ENCODE results near the gene RMI2. TPM values are rescaled to one million over a fixed set of nuclear protein-coding genes. Genes with fewer than 3 reads are reported as not detected.
A peak's percentile ranks its signal among the peaks of the same experiment; 100 is the strongest.

The RMI2 gene
- total and polyA plus RNA-seq, 5 experiments from 2014 or later: 1.3 to 13.5 (median 2.8) TPM

- DNase-seq (peak in 1 of 10 donors; percentile 12), ATAC-seq (peak; percentile 18 to 23)
Measured at GRCh38 chr16:11312718-11313492, 32.4 kb upstream of the RMI2 start.

GRCh38 chr16:11313493-11314308 lies 31.6 kb upstream of the RMI2 start:
- Mint-ChIP-seq H3K9me3 (no peaks in the 10 kb centered on the region), H3K27ac (peak overlapping the region; percentile 55 to 91 (median 74)), H3K4me3 (peak overlapping the region in 3 of 10 donors; percentile 26 to 29 (median 28)), H3K4me1 (peaks cover 13 to 55% (median 39%) of the 10 kb centered on the region in 4 donors), H3K36me3 (no peaks in the 10 kb centered on the region), H3K27me3 (no peaks in the 10 kb centered on the region)
- POLR2A ChIA-PET: interaction anchor here (1.2 kb wide), 1 partner anchor 12 kb away, joined by 3 read pairs; no protein-coding TSS in a partner anchor
- DNase-seq: no peak
- ATAC-seq: no peak

More at GRCh38 chr16:11312718-11313492, 32.4 kb upstream of the RMI2 start:
- Mint-ChIP-seq H3K4me3 (peak overlapping the region in 8 of 10 donors; percentile 12 to 75 (median 56)), H3K27ac (peak overlapping the region; percentile 71 to 91 (median 84)), H3K27me3 (no peaks in the 10 kb centered on the region), H3K9me3 (no peaks in the 10 kb centered on the region), H3K36me3 (no peaks in the 10 kb centered on the region), H3K4me1 (peaks cover 12 to 61% (median 46%) of the 10 kb centered on the region in 4 donors)
- POLR2A ChIA-PET: interaction anchor here (0.9 to 5.6 kb wide), 5 partner anchors 11 to 56 kb away, joined by 3 to 71 read pairs (median 5); partner anchors contain the start of gene SOCS1

- Mint-ChIP-seq H3K27me3 (no peaks in the 10 kb centered on the region), H3K4me3 (no peak overlapping the region), H3K9me3 (no peaks in the 10 kb centered on the region), H3K36me3 (no peaks in the 10 kb centered on the region), H3K4me1 (peaks cover 15 to 51% (median 36%) of the 10 kb centered on the region in 4 donors), H3K27ac (peak overlapping the region in 9 of 10 donors; percentile 31 to 91 (median 74))
- ATAC-seq (no peak), DNase-seq (no peak)
- POLR2A ChIA-PET: no interaction called here
Measured at GRCh38 chr16:11314309-11314894, 30.9 kb upstream of the RMI2 start.

- ATAC-seq (no peak), DNase-seq (no peak)
- H3K27me3 Mint-ChIP-seq: no peaks in the 10 kb centered on the region
- H3K27ac Mint-ChIP-seq: no peak overlapping the region
- POLR2A ChIA-PET: no interaction called here
- H3K4me3 Mint-ChIP-seq: no peak overlapping the region
- peaks cover 11 to 41% (median 27%) of the 10 kb centered on the region in 4 donors for H3K4me1 Mint-ChIP-seq
- H3K9me3 Mint-ChIP-seq: no peaks in the 10 kb centered on the region
- no peaks in the 10 kb centered on the region for H3K36me3 Mint-ChIP-seq
Measured at GRCh38 chr16:11315510-11315909, 29.7 kb upstream of the RMI2 start.

GRCh38 chr16:11316331-11317015 lies 28.8 kb upstream of the RMI2 start:
- no peaks in the 10 kb centered on the region for H3K27me3 Mint-ChIP-seq
- H3K4me3 Mint-ChIP-seq: no peak overlapping the region
- H3K9me3 Mint-ChIP-seq: no peaks in the 10 kb centered on the region
- POLR2A ChIA-PET: no interaction called here
- ATAC-seq: no peak
- H3K4me1 Mint-ChIP-seq: peaks cover 10 to 32% (median 18%) of the 10 kb centered on the region in 4 donors
- H3K36me3 Mint-ChIP-seq: no peaks in the 10 kb centered on the region
- peak overlapping the region in 1 of 10 donors; percentile 46 for H3K27ac Mint-ChIP-seq
- DNase-seq: no peak

GRCh38 chr16:11318817-11319216 lies 26.4 kb upstream of the RMI2 start:
- POLR2A ChIA-PET: interaction anchor here (0.7 to 1.6 kb wide), 2 partner anchors 10 to 341 kb away, joined by 3 to 4 read pairs; no protein-coding TSS in a partner anchor
- DNase-seq: no peak
- H3K27ac Mint-ChIP-seq: peak overlapping the region in 2 of 10 donors; percentile 32 to 80

GRCh38 chr16:11319529-11320146 lies 25.6 kb upstream of the RMI2 start:
- no peak overlapping the region for H3K4me3 Mint-ChIP-seq
- no peaks in the 10 kb centered on the region for H3K27me3 Mint-ChIP-seq
- ATAC-seq: no peak
- no peak for DNase-seq
- peaks cover 1 to 7% (median 4%) of the 10 kb centered on the region in 4 donors for H3K4me1 Mint-ChIP-seq
- H3K9me3 Mint-ChIP-seq: no peaks in the 10 kb centered on the region
- peak overlapping the region in 1 of 10 donors; percentile 24 for H3K27ac Mint-ChIP-seq
- POLR2A ChIA-PET: interaction anchor here (0.5 to 1.6 kb wide), 2 partner anchors 9 to 33 kb away, joined by 3 to 4 read pairs; no protein-coding TSS in a partner anchor
- no peaks in the 10 kb centered on the region for H3K36me3 Mint-ChIP-seq

More at GRCh38 chr16:11318817-11319216, 26.4 kb upstream of the RMI2 start:
- no peak overlapping the region for H3K4me3 Mint-ChIP-seq
- no peaks in the 10 kb centered on the region for H3K36me3 Mint-ChIP-seq
- ATAC-seq: no peak
- H3K27me3 Mint-ChIP-seq: no peaks in the 10 kb centered on the region
- peaks cover 0 to 9% (median 6%) of the 10 kb centered on the region in 4 donors for H3K4me1 Mint-ChIP-seq
- no peaks in the 10 kb centered on the region for H3K9me3 Mint-ChIP-seq

- H3K9me3 Mint-ChIP-seq: no peaks in the 10 kb centered on the region
- H3K36me3 Mint-ChIP-seq: no peaks in the 10 kb centered on the region
- no peak for DNase-seq
- peaks cover 5 to 9% (median 6%) of the 10 kb centered on the region in 4 donors for H3K4me1 Mint-ChIP-seq
- H3K27me3 Mint-ChIP-seq: no peaks in the 10 kb centered on the region
- POLR2A ChIA-PET: interaction anchor here (0.5 to 1.6 kb wide), 4 partner anchors 8 to 141 kb away, joined by 3 to 4 read pairs (median 4); no protein-coding TSS in a partner anchor
- no peak overlapping the region for H3K4me3 Mint-ChIP-seq
- no peak for ATAC-seq
- H3K27ac Mint-ChIP-seq: peak overlapping the region in 1 of 10 donors; percentile 65
Measured at GRCh38 chr16:11320170-11320569, 25.1 kb upstream of the RMI2 start.

- peaks cover 9 to 20% (median 10%) of the 10 kb centered on the region in 4 donors for H3K4me1 Mint-ChIP-seq
- H3K27ac Mint-ChIP-seq: no peak overlapping the region
- no peaks in the 10 kb centered on the region for H3K9me3 Mint-ChIP-seq
- ATAC-seq (no peak), DNase-seq (no peak)
- H3K4me3 Mint-ChIP-seq: no peak overlapping the region
- POLR2A ChIA-PET: no interaction called here
- H3K27me3 Mint-ChIP-seq: no peaks in the 10 kb centered on the region
- H3K36me3 Mint-ChIP-seq: no peaks in the 10 kb centered on the region
Measured at GRCh38 chr16:11321662-11322061, 23.6 kb upstream of the RMI2 start.

- Mint-ChIP-seq H3K4me3 (no peak overlapping the region), H3K9me3 (peaks cover 0 to under 1% (median 0%) of the 10 kb centered on the region in 9 donors), H3K27ac (no peak overlapping the region), H3K27me3 (no peaks in the 10 kb centered on the region), H3K4me1 (peaks cover 11 to 32% (median 18%) of the 10 kb centered on the region in 4 donors), H3K36me3 (no peaks in the 10 kb centered on the region)
- POLR2A ChIA-PET: interaction anchor here (0.7 to 1.8 kb wide), 3 partner anchors 12 to 36 kb away, joined by 3 to 7 read pairs (median 4); no protein-coding TSS in a partner anchor
- ATAC-seq (no peak), DNase-seq (no peak)
Measured at GRCh38 chr16:11322823-11323222, 22.4 kb upstream of the RMI2 start.

GRCh38 chr16:11323551-11324336 lies 21.5 kb upstream of the RMI2 start:
- H3K27ac Mint-ChIP-seq: no peak overlapping the region

More at GRCh38 chr16:11323551-11324336, 21.5 kb upstream of the RMI2 start:
- Mint-ChIP-seq H3K4me3 (no peak overlapping the region), H3K9me3 (peaks cover 0 to 3% (median 0%) of the 10 kb centered on the region in 9 donors), H3K4me1 (peaks cover 15 to 41% (median 27%) of the 10 kb centered on the region in 4 donors), H3K36me3 (no peaks in the 10 kb centered on the region), H3K27me3 (no peaks in the 10 kb centered on the region)
- ATAC-seq (no peak), DNase-seq (no peak)
- POLR2A ChIA-PET: interaction anchor here (1.2 to 1.8 kb wide), 2 partner anchors 13 to 21 kb away, joined by 3 to 7 read pairs; no protein-coding TSS in a partner anchor

Data from naive thymus-derived CD8-positive, alpha-beta T cell (primary cell).